Measurements from ENCODE around the gene TMEM117. TPM values are rescaled to one million over a fixed set of nuclear protein-coding genes. Genes with fewer than 3 reads are reported as not detected.

The TMEM117 gene
- total RNA-seq, 2 experiments from 2014 or later: 0.95 to 7.1 TPM

- Histone ChIP-seq H3K4me3 (ENCODE audit: low read depth, low read length, poor library complexity, severe bottlenecking) (no peak overlapping the region), H3K27ac (ENCODE audit: low read depth, low read length, poor library complexity, severe bottlenecking) (no peak overlapping the region), H3K4me2 (ENCODE audit: low read length) (no peak overlapping the region), H4K20me1 (ENCODE audit: insufficient read depth, low read length) (no peaks in the 10 kb centered on the region), H3K9me2 (ENCODE audit: insufficient read depth, low read length) (no peaks in the 10 kb centered on the region), H3K9me3 (ENCODE audit: low read length) (no peaks in the 10 kb centered on the region), H2AFZ (ENCODE audit: low read length) (no peak overlapping the region), H3K79me2 (ENCODE audit: insufficient read depth, low read depth, low read length) (no peaks in the 10 kb centered on the region), H3K4me1 (ENCODE audit: insufficient read depth, low read length, poor library complexity, severe bottlenecking) (no peaks in the 10 kb centered on the region), H3K36me3 (ENCODE audit: insufficient read depth, low read length) (no peaks in the 10 kb centered on the region)
- no TSS peak for BruUV-seq (replicated peaks)
- POLR2A ChIA-PET: interaction anchor here (0.7 kb wide), 1 partner anchor 149 kb away, joined by 3 read pairs; no protein-coding TSS in a partner anchor
- TF ChIP-seq EZH2phosphoT487 (IDR thresholded peaks at IDR 0.05; ENCODE audit: borderline replicate concordance, low read depth, low read length) (no peak), CTCF (conservative IDR thresholded peaks at IDR 0.05; ENCODE audit: low read length) (no peak)
- intact Hi-C loops (cut with micrococcal nuclease; ENCODE audit: unreplicated experiment): no loop called here
- DNase-seq (ENCODE audit: low spot score): no peak
- CTCF ChIA-PET (ENCODE audit: unreplicated experiment): no interaction called here
Observed at GRCh38 chr12:43979450-43979849, 143.6 kb downstream of the TMEM117 start.

GRCh38 chr12:43980627-43981191, 144.8 kb downstream of the TMEM117 start:
- intact Hi-C loops (cut with micrococcal nuclease; ENCODE audit: unreplicated experiment): no loop called here
- DNase-seq (ENCODE audit: low spot score): no peak
- H3K79me2 ChIP-seq (ENCODE audit: insufficient read depth, low read depth, low read length): no peaks in the 10 kb centered on the region
- H2AFZ ChIP-seq (ENCODE audit: low read length): no peak overlapping the region
- ChIA-PET CTCF (ENCODE audit: unreplicated experiment) (no interaction called here), POLR2A (no interaction called here)
- no peak for TF ChIP-seq CTCF (conservative IDR thresholded peaks at IDR 0.05; ENCODE audit: low read length)
- no peak for TF ChIP-seq EZH2phosphoT487 (IDR thresholded peaks at IDR 0.05; ENCODE audit: borderline replicate concordance, low read depth, low read length)
- no peak overlapping the region for H3K27ac ChIP-seq (ENCODE audit: low read depth, low read length, poor library complexity, severe bottlenecking)
- no peak overlapping the region for H3K4me2 ChIP-seq (ENCODE audit: low read length)
- H3K36me3 ChIP-seq (ENCODE audit: insufficient read depth, low read length): no peaks in the 10 kb centered on the region
- H3K4me3 ChIP-seq (ENCODE audit: low read depth, low read length, poor library complexity, severe bottlenecking): no peak overlapping the region
- no peaks in the 10 kb centered on the region for H3K9me3 ChIP-seq (ENCODE audit: low read length)
- BruUV-seq (replicated peaks): no TSS peak
- H3K9me2 ChIP-seq (ENCODE audit: insufficient read depth, low read length): no peaks in the 10 kb centered on the region
- no peaks in the 10 kb centered on the region for H3K4me1 ChIP-seq (ENCODE audit: insufficient read depth, low read length, poor library complexity, severe bottlenecking)
- no peaks in the 10 kb centered on the region for H4K20me1 ChIP-seq (ENCODE audit: insufficient read depth, low read length)

GRCh38 chr12:43981726-43982125, 145.8 kb downstream of the TMEM117 start:
- ChIA-PET CTCF (ENCODE audit: unreplicated experiment) (no interaction called here), POLR2A (no interaction called here)
- Histone ChIP-seq H2AFZ (ENCODE audit: low read length) (no peak overlapping the region), H4K20me1 (ENCODE audit: insufficient read depth, low read length) (no peaks in the 10 kb centered on the region), H3K27ac (ENCODE audit: low read depth, low read length, poor library complexity, severe bottlenecking) (no peak overlapping the region), H3K36me3 (ENCODE audit: insufficient read depth, low read length) (no peaks in the 10 kb centered on the region), H3K79me2 (ENCODE audit: insufficient read depth, low read depth, low read length) (no peaks in the 10 kb centered on the region), H3K4me3 (ENCODE audit: low read depth, low read length, poor library complexity, severe bottlenecking) (no peak overlapping the region), H3K4me1 (ENCODE audit: insufficient read depth, low read length, poor library complexity, severe bottlenecking) (no peaks in the 10 kb centered on the region), H3K9me2 (ENCODE audit: insufficient read depth, low read length) (no peaks in the 10 kb centered on the region), H3K4me2 (ENCODE audit: low read length) (no peak overlapping the region), H3K9me3 (ENCODE audit: low read length) (no peaks in the 10 kb centered on the region)
- BruUV-seq (replicated peaks): no TSS peak
- TF ChIP-seq CTCF (conservative IDR thresholded peaks at IDR 0.05; ENCODE audit: low read length) (no peak), EZH2phosphoT487 (IDR thresholded peaks at IDR 0.05; ENCODE audit: borderline replicate concordance, low read depth, low read length) (no peak)
- intact Hi-C loops (cut with micrococcal nuclease; ENCODE audit: unreplicated experiment): no loop called here
- no peak for DNase-seq (ENCODE audit: low spot score)

All from OCI-LY7 (cell line).